SH-SY5Y (cell line): ENCODE data around the gene FOXP1.

Experiments used
- GATA2 ChIP-seq: IDR thresholded peaks from 2 replicates; pipeline ENCODE4 v1.6.1; 2011; ENCODE audit warnings: mild to moderate bottlenecking, low read depth, low read length
- GATA3 ChIP-seq: IDR thresholded peaks from 2 replicates; pipeline ENCODE4 v1.6.1; 2011; ENCODE audit warnings: low read depth, mild to moderate bottlenecking, low read length, moderate library complexity

DNA sequence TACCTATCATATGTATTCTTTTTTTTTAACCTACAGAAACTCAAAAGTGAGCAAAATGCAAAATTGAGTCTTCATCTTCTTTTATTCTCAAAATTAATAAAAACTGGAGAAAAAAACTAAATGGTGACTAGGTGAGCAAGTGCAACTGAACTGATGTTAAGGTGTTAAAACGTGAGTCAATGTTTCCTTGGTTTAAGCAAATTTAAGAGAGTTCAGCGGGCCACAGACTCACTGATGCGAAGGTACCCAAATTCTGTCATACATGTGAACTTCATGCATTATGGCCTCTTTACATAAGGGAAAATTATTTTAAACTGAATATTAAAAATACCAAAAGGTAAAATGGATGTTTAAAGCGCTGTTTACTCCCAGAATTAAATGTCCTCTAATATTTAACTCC lies 206.6 kb downstream of the FOXP1 start:
- TF ChIP-seq GATA2 (no peak), GATA3 (no peak)
